Uterus (tissue), 2 donors: ENCODE measurements around the gene SUPT3H.

ENCODE experiments used
- POLR2A ChIP-seq, 2 donors: fragments of 450-650 bp; IDR thresholded peaks; one replicate each; pipeline ENCODE4 v1.6.1; 2016; ENCODE audit warnings: antibody characterized with exemption in 2 of 2, mild to moderate bottlenecking in 1 of 2, moderate library complexity in 1 of 2
- TF ChIP-seq, protein P1 (sequence below), 4 experiments: fragments of 200-600 bp in 2 of 4; fragments of 450-650 bp in 2 of 4; sonication (generic) in 2 of 4; IDR thresholded peaks; one replicate each; pipeline ENCODE4 v1.5.1; 2016 to 2019; ENCODE audit warnings: antibody characterized with exemption in 4 of 4, mild to moderate bottlenecking in 2 of 4, moderate library complexity in 1 of 4

DNA sequence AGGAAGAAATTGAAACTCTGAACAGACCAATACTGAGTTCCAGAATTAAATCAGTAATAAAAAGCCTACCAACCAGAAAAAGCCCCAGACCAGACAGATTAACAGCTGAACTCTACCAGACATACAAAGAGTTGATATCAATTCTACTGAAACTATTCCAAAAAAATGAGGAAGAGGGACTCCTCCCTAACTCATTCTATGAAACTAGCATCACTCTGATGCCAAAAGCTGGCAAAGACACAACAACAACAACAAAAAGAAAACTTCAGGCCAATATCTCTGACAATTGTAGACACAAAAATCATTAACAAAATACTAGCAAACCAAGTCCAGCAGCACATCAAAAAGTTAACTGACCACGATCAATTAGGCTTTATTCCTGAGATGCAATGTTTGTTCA, 295.6 kb downstream of the SUPT3H start:
- TF ChIP-seq, protein P1, sequence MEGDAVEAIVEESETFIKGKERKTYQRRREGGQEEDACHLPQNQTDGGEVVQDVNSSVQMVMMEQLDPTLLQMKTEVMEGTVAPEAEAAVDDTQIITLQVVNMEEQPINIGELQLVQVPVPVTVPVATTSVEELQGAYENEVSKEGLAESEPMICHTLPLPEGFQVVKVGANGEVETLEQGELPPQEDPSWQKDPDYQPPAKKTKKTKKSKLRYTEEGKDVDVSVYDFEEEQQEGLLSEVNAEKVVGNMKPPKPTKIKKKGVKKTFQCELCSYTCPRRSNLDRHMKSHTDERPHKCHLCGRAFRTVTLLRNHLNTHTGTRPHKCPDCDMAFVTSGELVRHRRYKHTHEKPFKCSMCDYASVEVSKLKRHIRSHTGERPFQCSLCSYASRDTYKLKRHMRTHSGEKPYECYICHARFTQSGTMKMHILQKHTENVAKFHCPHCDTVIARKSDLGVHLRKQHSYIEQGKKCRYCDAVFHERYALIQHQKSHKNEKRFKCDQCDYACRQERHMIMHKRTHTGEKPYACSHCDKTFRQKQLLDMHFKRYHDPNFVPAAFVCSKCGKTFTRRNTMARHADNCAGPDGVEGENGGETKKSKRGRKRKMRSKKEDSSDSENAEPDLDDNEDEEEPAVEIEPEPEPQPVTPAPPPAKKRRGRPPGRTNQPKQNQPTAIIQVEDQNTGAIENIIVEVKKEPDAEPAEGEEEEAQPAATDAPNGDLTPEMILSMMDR (IDR thresholded peaks at IDR 0.05), result no peak
- TF ChIP-seq POLR2A (IDR thresholded peaks at IDR 0.05), result no peak
